ENCODE results near the gene TMEM203.

TMEM203 gene

GRCh38 chr9:137165250-137165836 lies 40.1 kb downstream of the TMEM203 start:
- DNase-seq: no peak

- no peak for DNase-seq
Observed at GRCh38 chr9:137164370-137165249, 40.8 kb downstream of the TMEM203 start.

GRCh38 chr9:137163805-137164204 lies 41.6 kb downstream of the TMEM203 start:
- DNase-seq: no peak

DNA sequence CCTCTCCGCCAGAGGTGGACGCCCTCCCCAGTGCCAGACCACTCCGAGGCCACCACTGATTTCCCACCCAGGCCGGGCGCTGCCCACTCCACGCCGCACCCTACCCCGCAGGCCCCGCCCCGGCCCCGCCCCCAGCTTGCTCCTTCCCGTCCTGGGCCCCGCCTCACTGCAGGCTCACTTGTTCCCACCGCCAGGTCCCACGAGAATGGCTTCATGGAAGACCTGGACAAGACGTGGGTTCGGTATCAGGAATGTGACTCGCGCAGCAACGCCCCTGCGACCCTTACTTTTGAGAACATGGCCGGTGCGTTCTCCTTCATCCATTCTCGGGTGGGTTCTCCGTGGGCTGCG lies 42.1 kb downstream of the TMEM203 start:
- no peak for DNase-seq

- DNase-seq: no peak
Observed at GRCh38 chr9:137162505-137163364, 42.7 kb downstream of the TMEM203 start.

DNA sequence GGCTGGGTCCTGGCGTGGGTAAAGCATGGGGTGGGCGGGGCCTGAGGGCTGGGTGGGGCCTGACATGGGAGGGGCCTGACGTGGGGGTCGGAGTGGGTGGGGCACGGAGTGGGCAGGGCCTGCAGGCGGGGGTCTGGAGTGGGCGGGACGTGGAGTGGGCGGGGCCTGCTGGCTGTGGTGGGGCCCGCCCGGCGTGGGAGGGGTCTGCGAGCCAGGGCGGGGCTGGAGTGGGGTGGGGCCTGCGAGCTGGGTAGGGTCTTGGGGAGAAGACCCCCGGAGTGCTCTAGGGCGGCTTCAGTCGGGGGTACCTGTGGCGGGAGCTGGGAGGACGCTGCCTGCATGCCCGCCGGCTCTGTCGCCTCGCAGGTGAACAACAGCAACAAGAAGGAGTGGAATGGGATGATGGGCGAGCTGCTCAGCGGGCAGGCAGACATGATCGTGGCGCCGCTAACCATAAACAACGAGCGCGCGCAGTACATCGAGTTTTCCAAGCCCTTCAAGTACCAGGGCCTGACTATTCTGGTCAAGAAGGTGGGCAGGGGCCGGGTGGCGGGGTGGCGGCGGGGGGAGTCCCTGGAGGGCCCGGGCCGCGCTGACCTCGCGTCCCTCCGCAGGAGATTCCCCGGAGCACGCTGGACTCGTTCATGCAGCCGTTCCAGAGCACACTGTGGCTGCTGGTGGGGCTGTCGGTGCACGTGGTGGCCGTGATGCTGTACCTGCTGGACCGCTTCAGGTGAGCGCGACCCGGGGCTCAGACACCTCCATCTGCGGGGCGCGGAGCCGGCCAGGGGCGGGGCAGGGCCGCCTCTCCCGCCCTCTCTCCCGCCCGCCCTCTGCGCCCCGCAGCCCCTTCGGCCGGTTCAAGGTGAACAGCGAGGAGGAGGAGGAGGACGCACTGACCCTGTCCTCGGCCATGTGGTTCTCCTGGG lies 43.6 kb downstream of the TMEM203 start:
- no peak for DNase-seq

DNA sequence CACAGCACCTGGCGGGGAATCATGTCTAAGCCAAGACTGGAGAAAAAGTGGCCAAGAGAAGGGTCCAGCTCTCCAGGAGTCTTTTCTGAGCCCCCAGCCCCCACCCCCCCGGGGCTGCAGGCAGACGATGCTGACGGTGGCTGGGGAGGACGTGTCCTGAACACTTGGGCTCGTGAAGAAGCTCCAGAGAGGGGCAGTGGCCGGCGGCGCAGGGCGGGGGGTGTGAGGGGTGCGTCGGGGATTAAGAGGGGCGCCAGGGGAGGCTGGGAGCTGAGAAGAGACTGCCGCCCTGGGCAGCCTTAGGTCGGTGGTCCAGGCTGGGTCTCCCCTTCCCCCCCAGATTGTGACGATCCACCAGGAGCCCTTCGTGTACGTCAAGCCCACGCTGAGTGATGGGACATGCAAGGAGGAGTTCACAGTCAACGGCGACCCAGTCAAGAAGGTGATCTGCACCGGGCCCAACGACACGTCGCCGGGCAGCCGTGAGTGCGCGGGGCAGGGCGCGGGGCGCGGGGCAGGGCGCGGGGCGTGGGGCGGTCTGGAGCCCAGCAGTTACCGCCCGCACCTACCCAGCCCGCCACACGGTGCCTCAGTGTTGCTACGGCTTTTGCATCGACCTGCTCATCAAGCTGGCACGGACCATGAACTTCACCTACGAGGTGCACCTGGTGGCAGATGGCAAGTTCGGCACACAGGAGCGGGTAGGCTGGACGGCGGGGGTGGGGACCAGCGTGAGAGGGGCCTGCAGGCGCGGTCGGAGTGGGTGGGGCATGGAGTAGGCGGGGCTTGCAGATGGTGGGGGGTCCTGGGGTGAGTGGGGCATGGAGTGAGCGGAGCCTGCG lies 44.5 kb downstream of the TMEM203 start:
- no peak for DNase-seq

- no peak for DNase-seq
Observed at GRCh38 chr9:137160054-137160425, 45.4 kb downstream of the TMEM203 start.

DNA sequence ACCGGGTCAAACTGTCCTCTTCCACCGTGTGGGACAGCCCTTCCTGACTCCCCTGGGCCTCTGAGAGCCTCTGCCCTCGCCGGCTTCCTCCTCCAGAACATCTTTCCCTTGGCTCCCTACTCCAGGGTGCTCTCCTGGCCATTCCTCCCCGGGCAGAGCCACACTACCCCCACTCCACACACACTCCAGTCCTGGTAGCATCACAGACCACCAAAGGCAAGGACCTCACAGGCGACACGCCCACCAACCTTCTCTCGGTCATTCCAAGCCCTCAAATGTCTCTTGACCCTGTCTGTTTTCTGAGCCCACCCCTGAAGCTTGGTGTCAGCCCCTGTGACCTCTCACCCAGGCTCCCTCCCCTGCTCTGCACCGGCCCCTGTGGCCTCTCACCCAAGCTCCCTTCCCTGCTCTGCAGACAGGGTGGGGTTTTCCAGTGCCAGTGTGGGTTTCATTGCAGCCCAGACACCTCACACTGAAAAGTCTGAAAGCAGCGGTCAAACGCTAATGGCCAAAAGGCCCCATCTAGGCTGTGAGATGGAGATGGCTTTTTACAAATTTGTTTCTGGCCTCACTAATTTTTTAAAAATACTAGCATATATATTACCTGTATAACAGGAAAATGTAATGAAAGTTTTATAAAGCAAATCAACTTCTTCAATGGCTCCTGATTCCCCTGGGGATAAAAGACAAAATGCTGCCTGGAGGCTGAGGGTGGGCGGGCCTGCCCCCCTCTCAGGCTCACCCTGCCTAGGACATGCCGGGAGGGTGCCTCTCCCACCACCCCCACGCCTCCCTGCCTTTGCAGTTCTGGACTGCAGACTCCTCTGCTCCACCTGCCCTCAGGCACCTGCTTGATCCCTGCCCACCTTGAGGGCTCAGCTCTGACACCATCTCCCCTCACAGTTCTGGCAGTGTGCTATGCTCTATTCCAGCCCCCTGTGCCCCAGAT lies 46.1 kb downstream of the TMEM203 start:
- DNase-seq: no peak

- DNase-seq: no peak
Observed at GRCh38 chr9:137158625-137159024, 46.8 kb downstream of the TMEM203 start.

DNA sequence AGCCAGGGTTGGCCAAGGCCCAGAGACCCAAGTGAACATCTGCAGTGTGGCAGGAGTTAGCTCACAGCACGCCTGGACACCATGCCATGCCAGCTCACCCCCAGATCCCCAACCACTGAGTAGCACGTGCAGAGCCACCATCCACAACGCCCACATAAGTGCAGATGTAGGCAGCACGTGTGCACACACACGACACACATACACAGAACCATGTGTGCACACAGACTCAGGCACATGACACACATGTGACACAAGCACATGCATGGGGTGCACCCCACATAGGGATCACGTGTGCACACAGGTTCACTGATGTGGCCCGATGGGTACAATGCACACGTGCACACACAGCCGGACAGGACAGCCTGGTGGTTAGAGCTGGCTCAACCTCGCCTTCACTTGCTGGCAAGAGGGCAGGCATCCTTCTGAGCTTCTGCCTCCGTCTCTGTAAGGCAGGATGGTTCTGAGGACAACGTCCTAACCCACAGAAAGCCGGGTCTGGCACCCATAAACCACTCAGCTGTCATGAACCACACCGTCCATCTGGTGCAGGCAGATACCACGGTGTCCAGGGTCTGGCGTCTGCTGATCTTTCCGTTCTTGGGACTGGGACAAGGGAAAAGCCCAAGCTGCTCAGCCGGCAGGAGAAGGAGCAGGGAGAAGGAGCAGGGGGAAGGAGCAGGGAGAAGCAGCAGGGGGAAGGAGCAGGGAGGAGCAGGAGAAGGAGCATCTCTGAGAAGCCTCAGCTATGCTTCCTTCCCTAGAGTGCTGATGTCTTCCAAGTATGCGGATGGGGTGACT lies 47.6 kb downstream of the TMEM203 start:
- DNase-seq: no peak

- peak; percentile 16 for DNase-seq
Observed at GRCh38 chr9:137156567-137157375, 48.7 kb downstream of the TMEM203 start.
